Prostate gland (tissue), 2 donors: ENCODE results near the gene SRM. TPM values are rescaled to one million over a fixed set of nuclear protein-coding genes. Genes with fewer than 3 reads are reported as not detected.
"Not testable (repeated sequence)": the region's sequence is repeated elsewhere in the genome, so short reads cannot be mapped to it uniquely, and the experiment has no call there.

ENCODE experiments used
- DNase-seq: peaks from one replicate; pipeline ENCODE4 v3.0.0-alpha.2; 2019; ENCODE audit warnings: low spot score
- H3K27ac ChIP-seq, 2 donors: fragments of 200-600 bp; sonication (generic); 2 replicates each; pipeline ENCODE4 v1.5.1; 2017 to 2019
- H3K27me3 ChIP-seq: fragments of 200-600 bp; sonication (generic); replicated peaks from 2 replicates; pipeline ENCODE4 v1.5.1; 2019; ENCODE audit not compliant: insufficient read depth
- H3K36me3 ChIP-seq, 2 donors: fragments of 200-600 bp; sonication (generic); 1 replicate in 1 of 2; 2 replicates in 1 of 2; pipeline versions ENCODE4 v1.5.1 to v1.8.1; 2017 to 2019
- H3K4me1 ChIP-seq: fragments of 200-600 bp; sonication (generic); replicated peaks from 2 replicates; pipeline ENCODE4 v1.5.1; 2019
- H3K4me3 ChIP-seq, 2 donors: fragments of 200-600 bp; sonication (generic); 2 replicates each; pipeline ENCODE4 v1.5.1; 2017 to 2019
- H3K9me3 ChIP-seq: fragments of 200-600 bp; sonication (generic); 2 replicates; pipeline ENCODE4 v1.5.1; 2017
- POLR2A ChIP-seq: fragments of 450-650 bp; IDR thresholded peaks from one replicate; pipeline ENCODE4 v1.6.1; 2016; ENCODE audit warnings: antibody characterized with exemption, mild to moderate bottlenecking
- POLR2AphosphoS5 ChIP-seq: sonication (generic); formaldehyde crosslinking; IDR thresholded peaks from one replicate; pipeline ENCODE4 v1.6.1; 2017; ENCODE audit warnings: antibody characterized with exemption
- WGBS: methylation state at CpG from one replicate; pipeline ENCODE4 v1.1.5; 2018; 5-methylcytosine and 5-hydroxymethylcytosine counted together
- intact Hi-C: fragments of 100-400 bp; cut with DNase I; formaldehyde crosslinking; loops from one replicate; pipeline ENCODE4 v1.14.2; 2022
- total RNA-seq, 2 donors: library from RNA; depleted of rRNA; stranded (reverse); fragments of >200 nt; gene quantifications; one replicate each; pipeline ENCODE4 v1.1.0, GENCODE V29; 2016
- TF ChIP-seq, protein P1 (sequence below), 4 experiments: fragments of 200-600 bp in 2 of 4; fragments of 450-650 bp in 2 of 4; sonication (generic) in 2 of 4; IDR thresholded peaks; 1 replicate in 3 of 4; 2 replicates in 1 of 4; pipeline ENCODE4 v1.5.1; 2016 to 2019; ENCODE audit warnings: antibody characterized with exemption in 4 of 4, mild to moderate bottlenecking in 2 of 4, moderate library complexity in 2 of 4

The SRM gene
- total RNA-seq, 2 donors from 2014 or later = 39.3 to 89.2 TPM

DNA sequence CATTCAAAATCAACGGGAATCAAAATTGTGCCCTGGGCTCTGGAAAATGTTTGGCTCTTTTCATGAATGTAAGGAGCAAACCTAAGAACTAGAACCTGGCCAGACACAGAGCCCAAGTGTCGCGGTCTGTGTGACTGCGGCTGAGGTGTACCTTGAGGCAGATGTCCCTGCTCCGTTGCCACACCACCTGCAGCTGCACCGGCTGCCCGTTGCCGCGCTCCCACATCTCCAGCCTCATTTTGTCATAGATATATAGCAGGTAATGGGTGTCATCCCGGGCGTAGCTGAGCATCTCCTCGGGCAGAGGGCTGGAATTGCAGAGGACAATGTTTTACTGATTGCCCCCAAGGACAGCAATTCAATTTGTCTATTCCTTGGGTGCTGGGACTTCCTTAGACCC, 21.1 kb upstream of the SRM start:
- Histone ChIP-seq H3K4me3 (no peak overlapping the region), H3K27ac (no peak overlapping the region), H3K36me3 (peaks cover 9 to 11% of the 10 kb centered on the region in 2 donors), H3K4me1 (no peaks in the 10 kb centered on the region), H3K27me3 (no peaks in the 10 kb centered on the region), H3K9me3 (no peaks in the 10 kb centered on the region)
- no peak for DNase-seq
- TF ChIP-seq POLR2AphosphoS5 (no peak), POLR2A (no peak)
- TF ChIP-seq, protein P1, sequence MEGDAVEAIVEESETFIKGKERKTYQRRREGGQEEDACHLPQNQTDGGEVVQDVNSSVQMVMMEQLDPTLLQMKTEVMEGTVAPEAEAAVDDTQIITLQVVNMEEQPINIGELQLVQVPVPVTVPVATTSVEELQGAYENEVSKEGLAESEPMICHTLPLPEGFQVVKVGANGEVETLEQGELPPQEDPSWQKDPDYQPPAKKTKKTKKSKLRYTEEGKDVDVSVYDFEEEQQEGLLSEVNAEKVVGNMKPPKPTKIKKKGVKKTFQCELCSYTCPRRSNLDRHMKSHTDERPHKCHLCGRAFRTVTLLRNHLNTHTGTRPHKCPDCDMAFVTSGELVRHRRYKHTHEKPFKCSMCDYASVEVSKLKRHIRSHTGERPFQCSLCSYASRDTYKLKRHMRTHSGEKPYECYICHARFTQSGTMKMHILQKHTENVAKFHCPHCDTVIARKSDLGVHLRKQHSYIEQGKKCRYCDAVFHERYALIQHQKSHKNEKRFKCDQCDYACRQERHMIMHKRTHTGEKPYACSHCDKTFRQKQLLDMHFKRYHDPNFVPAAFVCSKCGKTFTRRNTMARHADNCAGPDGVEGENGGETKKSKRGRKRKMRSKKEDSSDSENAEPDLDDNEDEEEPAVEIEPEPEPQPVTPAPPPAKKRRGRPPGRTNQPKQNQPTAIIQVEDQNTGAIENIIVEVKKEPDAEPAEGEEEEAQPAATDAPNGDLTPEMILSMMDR (IDR thresholded peaks at IDR 0.05) = no peak
- intact Hi-C loops = no loop called here
- 88% methylated on average over 12 of the region's 12 CpGs for WGBS

DNA sequence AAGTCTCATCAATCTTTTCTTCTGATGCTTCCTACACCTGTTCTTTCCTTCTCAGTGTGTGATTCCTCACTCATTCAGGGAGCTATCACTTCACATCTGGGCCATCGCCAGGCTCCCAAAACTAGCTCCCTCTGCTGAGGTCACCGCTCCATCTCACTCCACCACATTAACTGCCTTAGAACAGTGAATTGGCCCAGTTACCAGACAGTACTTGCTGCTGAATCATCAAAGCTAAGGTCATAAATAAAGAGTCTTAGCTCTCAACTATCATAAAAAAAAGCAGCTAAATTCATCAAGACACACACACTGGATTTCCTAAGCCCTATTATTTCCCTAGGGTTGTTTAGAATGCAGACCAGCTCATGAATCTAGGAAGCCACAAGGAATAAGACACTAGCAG, 18.8 kb upstream of the SRM start:
- intact Hi-C loops = no loop called here
- H3K36me3 ChIP-seq = peaks cover 20 to 25% of the 10 kb centered on the region in 2 donors

DNA sequence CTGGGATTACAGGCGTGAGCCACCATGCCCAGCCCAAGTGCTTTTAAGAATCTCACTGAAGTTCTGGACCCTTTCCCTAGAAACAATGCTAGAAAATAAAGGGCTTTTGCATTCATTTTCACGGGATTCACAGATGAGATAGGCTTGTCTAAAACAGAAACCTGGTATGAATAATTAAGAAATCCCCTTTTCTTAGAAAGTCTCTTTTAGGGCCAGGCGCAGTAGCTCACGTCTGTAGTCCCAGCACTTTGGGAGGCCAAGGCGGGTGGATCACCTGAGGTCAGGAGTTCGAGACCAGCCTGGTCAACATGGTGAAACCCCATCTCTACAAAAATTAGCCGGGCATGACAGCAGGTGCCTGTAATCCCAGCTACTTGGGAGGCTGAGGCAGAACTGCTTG, 13.6 kb upstream of the SRM start:
- H3K27ac ChIP-seq, DNase-seq, H3K27me3 ChIP-seq, H3K4me3 ChIP-seq, H3K9me3 ChIP-seq, H3K4me1 ChIP-seq, intact Hi-C loops: not testable (repeated sequence)
- H3K36me3 ChIP-seq = peaks cover 20 to 28% of the 10 kb centered on the region in 2 donors
- WGBS = 89% methylated on average over 7 of the region's 7 CpGs

More for the DNA sequence above, 18.8 kb upstream of the SRM start:
- TF ChIP-seq POLR2AphosphoS5 = no peak
- TF ChIP-seq POLR2A = no peak
- TF ChIP-seq, protein P1 (IDR thresholded peaks at IDR 0.05) = no peak
- Histone ChIP-seq H3K4me1 (no peaks in the 10 kb centered on the region), H3K27ac (no peak overlapping the region), H3K4me3 (no peak overlapping the region), H3K27me3 (no peaks in the 10 kb centered on the region), H3K9me3 (no peaks in the 10 kb centered on the region)
- DNase-seq = no peak
- 98% methylated on average over 2 of the region's 2 CpGs for WGBS

DNA sequence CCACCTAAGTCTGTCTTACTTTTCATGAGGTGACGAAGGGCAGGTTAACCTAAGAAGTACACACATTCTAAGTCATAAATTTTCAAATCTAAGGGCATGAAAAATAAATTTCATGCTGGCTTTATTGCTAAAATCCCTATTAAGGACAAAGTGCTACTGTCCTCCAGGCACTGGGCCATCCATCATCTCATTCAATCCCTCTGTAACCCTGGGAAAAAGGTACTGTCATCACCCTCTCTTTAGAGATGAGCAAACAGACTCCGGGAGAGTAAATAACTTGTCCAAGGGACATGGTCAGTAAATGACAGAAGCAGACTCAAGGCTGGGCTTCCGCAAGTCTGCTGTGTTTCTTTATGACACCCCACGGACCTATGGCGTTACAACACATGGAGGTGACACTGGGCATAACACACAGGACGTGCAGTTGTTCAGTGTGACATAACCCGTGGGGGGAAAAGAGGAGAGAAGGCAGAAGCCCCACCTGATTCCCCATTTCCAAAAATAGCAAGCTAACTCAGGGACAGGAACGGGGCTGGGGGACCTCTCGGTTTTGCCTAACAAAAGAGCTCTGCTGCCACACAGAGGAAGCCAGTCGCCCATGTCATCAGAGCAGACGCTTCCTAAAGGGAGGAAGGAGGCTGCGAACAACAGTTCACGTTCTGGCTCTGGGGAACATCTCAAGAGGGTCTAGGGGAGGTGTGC, 12.5 kb upstream of the SRM start:
- no peak overlapping the region for H3K27ac ChIP-seq
- H3K4me3 ChIP-seq = no peak overlapping the region
- peaks cover 7% of the 10 kb centered on the region for H3K4me1 ChIP-seq
- TF ChIP-seq POLR2AphosphoS5 (no peak), POLR2A (no peak)
- TF ChIP-seq, protein P1 (IDR thresholded peaks at IDR 0.05) = no peak
- peaks cover 20 to 33% of the 10 kb centered on the region in 2 donors for H3K36me3 ChIP-seq
- intact Hi-C loops = no loop called here
- 54% methylated on average over 13 of the region's 13 CpGs for WGBS
- no peaks in the 10 kb centered on the region for H3K27me3 ChIP-seq
- H3K9me3 ChIP-seq = no peaks in the 10 kb centered on the region
- no peak for DNase-seq

DNA sequence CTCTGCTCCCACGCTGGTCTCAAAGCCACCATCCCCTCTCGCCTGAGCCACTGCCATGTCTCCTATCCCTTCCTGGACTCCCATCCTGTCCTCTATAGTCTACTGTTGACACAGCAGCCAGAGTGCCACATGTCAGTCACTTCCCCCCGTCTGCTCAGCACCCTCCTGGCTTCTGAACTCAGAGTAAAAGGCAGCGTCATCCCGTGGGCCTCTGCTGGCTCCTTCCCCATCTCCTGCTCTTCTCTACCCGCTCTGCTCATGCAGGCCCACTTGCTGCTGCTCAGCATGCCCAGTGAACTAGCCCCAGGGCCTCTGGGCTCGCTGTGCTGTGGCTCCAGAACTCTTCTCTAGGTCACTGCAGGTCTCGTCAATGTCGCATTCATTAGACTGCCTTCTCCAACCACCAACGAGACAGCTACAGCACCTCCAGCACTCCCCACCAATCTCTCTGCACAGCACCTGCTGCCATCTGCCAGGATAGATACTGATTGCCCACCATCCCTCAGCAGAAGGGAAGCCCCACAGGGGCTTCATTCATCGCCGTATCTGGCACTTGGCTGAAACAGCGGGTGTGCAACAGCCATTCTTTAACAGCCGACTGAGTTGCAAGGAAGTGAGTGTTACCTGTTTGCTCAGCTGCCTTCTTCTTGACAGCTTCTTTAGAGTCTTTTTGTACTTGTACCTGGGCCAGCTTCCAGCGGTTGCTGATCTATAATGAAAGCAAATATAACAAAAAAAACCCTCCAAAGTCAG, 11.8 kb upstream of the SRM start:
- no peak for TF ChIP-seq POLR2A
- TF ChIP-seq POLR2AphosphoS5 = no peak
- TF ChIP-seq, protein P1 (IDR thresholded peaks at IDR 0.05) = no peak
- no peaks in the 10 kb centered on the region for H3K9me3 ChIP-seq
- H3K27me3 ChIP-seq = no peaks in the 10 kb centered on the region
- peak; percentile 46 for DNase-seq
- H3K27ac ChIP-seq = no peak overlapping the region
- H3K36me3 ChIP-seq = peaks cover 16 to 29% of the 10 kb centered on the region in 2 donors
- intact Hi-C loops = no loop called here
- peaks cover 7% of the 10 kb centered on the region for H3K4me1 ChIP-seq
- no peak overlapping the region for H3K4me3 ChIP-seq
- WGBS = 41% methylated on average over 15 of the region's 15 CpGs
